Measurements from ENCODE around the gene TMPRSS2.
A peak's percentile ranks its signal among the peaks of the same experiment; 100 is the strongest.
"Not testable (repeated sequence)": the region's sequence is repeated elsewhere in the genome, so short reads cannot be mapped to it uniquely, and the experiment has no call there.

TMPRSS2 gene

GRCh38 chr21:41425588-41425953 is 82.4 kb downstream of the TMPRSS2 start:
- DNase-seq, result no peak

- DNase-seq, result not testable (repeated sequence)
Measured at GRCh38 chr21:41423305-41423636, 84.7 kb downstream of the TMPRSS2 start.

- no peak for DNase-seq
Measured at GRCh38 chr21:41422546-41423304, 85.2 kb downstream of the TMPRSS2 start.

GRCh38 chr21:41420998-41421397 is 87.0 kb downstream of the TMPRSS2 start:
- not testable (repeated sequence) for DNase-seq

GRCh38 chr21:41419921-41420862 is 87.8 kb downstream of the TMPRSS2 start:
- peak; percentile 28 for DNase-seq

- no peak for DNase-seq
Measured at GRCh38 chr21:41418956-41419680, 88.8 kb downstream of the TMPRSS2 start.

- DNase-seq, result no peak
Measured at GRCh38 chr21:41418393-41418792, 89.6 kb downstream of the TMPRSS2 start.

- not testable (repeated sequence) for DNase-seq
Measured at GRCh38 chr21:41417505-41417904, 90.5 kb downstream of the TMPRSS2 start.
